MM.1S (cell line): ENCODE results near the gene GGPS1.
"Not testable (repeated sequence)": the region's sequence is repeated elsewhere in the genome, so short reads cannot be mapped to it uniquely, and the experiment has no call there.

Experiments
- DNase-seq: peaks from one replicate; pipeline ENCODE4 v3.0.0-alpha.2; 2015
- H2AFZ ChIP-seq: fragments of 300-600 bp; sonication (generic); 2 replicates; pipeline ENCODE4 v1.6.0; 2016; ENCODE audit warnings: antibody characterized with exemption, low read length
- H3F3A ChIP-seq: fragments of 300-600 bp; sonication (generic); 2 replicates; pipeline ENCODE4 v1.6.1; 2016; ENCODE audit warnings: mild to moderate bottlenecking, antibody characterized with exemption, low read length, moderate library complexity, mixed read lengths; ENCODE audit not compliant: insufficient read depth
- H3K27ac ChIP-seq: fragments of 300-600 bp; sonication (generic); 2 replicates; pipeline ENCODE4 v1.5.1; 2016; ENCODE audit warnings: mild to moderate bottlenecking, low read length
- H3K27me3 ChIP-seq: fragments of 300-600 bp; sonication (generic); replicated peaks from 2 replicates; pipeline ENCODE4 v1.6.0; 2016; ENCODE audit warnings: low read length; ENCODE audit not compliant: insufficient read depth
- H3K36me3 ChIP-seq: fragments of 300-600 bp; sonication (generic); replicated peaks from 2 replicates; pipeline ENCODE4 v1.6.1; 2016; ENCODE audit warnings: mild to moderate bottlenecking, low read length, mixed read lengths; ENCODE audit not compliant: insufficient read depth
- H3K4me1 ChIP-seq: fragments of 300-600 bp; sonication (generic); 2 replicates; pipeline ENCODE4 v1.6.1; 2016; ENCODE audit warnings: low read length, mixed read lengths
- H3K4me2 ChIP-seq: fragments of 300-600 bp; sonication (generic); 2 replicates; pipeline ENCODE4 v1.6.0; 2016; ENCODE audit warnings: low read depth, low read length
- H3K4me3 ChIP-seq: fragments of 300-600 bp; sonication (generic); 2 replicates; pipeline ENCODE4 v1.5.1; 2016; ENCODE audit warnings: low read length, mixed read lengths
- H3K79me2 ChIP-seq: fragments of 300-600 bp; sonication (generic); 2 replicates; pipeline ENCODE4 v1.6.1; 2016; ENCODE audit warnings: mixed run types, low read length, mixed read lengths
- H3K9ac ChIP-seq: fragments of 300-600 bp; sonication (generic); 2 replicates; pipeline ENCODE4 v1.6.1; 2016; ENCODE audit warnings: low read length, mixed read lengths
- H3K9me2 ChIP-seq: fragments of 300-600 bp; sonication (generic); replicated peaks from 2 replicates; pipeline ENCODE4 v1.6.1; 2016; ENCODE audit warnings: mild to moderate bottlenecking, low read length, mixed read lengths; ENCODE audit not compliant: insufficient read depth
- H3K9me3 ChIP-seq: fragments of 300-600 bp; sonication (generic); replicated peaks from 2 replicates; pipeline ENCODE4 v1.6.1; 2016; ENCODE audit warnings: mild to moderate bottlenecking, low read length, mixed read lengths; ENCODE audit not compliant: insufficient read depth
- H4K20me1 ChIP-seq: fragments of 300-600 bp; sonication (generic); 2 replicates; pipeline ENCODE4 v1.6.1; 2016; ENCODE audit warnings: mild to moderate bottlenecking, low read length, moderate library complexity, mixed read lengths; ENCODE audit not compliant: insufficient read depth
- CTCF ChIP-seq: fragments of 300-600 bp; sonication (generic); IDR thresholded peaks from 2 replicates; pipeline ENCODE4 v1.5.1; 2016; ENCODE audit warnings: antibody characterized with exemption, low read length, mixed read lengths
- EZH2 ChIP-seq: fragments of 300-600 bp; sonication (generic); optimal IDR thresholded peaks from 2 replicates; pipeline ENCODE3; 2017; ENCODE audit warnings: low read depth, mild to moderate bottlenecking, antibody characterized with exemption, low read length, mixed read lengths
- EZH2phosphoT487 ChIP-seq: fragments of 300-600 bp; sonication (generic); IDR thresholded peaks from 2 replicates; pipeline ENCODE4 v1.6.1; 2018; ENCODE audit warnings: antibody characterized with exemption, low read length

The GGPS1 gene

GRCh38 chr1:235358899-235359298 is 30.5 kb downstream of the GGPS1 start:
- H3K27me3 ChIP-seq, result no peaks in the 10 kb centered on the region
- no peaks in the 10 kb centered on the region for H3K9me2 ChIP-seq
- no peaks in the 10 kb centered on the region for H3K36me3 ChIP-seq
- H3F3A ChIP-seq, result 0 out of 2 replicates have a peak, but pooled peaks cover 4% of the 10 kb centered on the region
- H3K9ac ChIP-seq, result no peak overlapping the region
- H3K27ac ChIP-seq, result no peak overlapping the region
- no peak for DNase-seq
- no peak overlapping the region for H3K4me2 ChIP-seq
- no peak overlapping the region for H2AFZ ChIP-seq
- TF ChIP-seq EZH2, result no peak
- no peak for TF ChIP-seq CTCF
- no peaks in the 10 kb centered on the region for H3K79me2 ChIP-seq
- H3K9me3 ChIP-seq, result no peaks in the 10 kb centered on the region
- no peaks in the 10 kb centered on the region for H3K4me1 ChIP-seq
- H3K4me3 ChIP-seq, result no peak overlapping the region
- no peaks in the 10 kb centered on the region for H4K20me1 ChIP-seq

- not testable (repeated sequence) for H3K4me1 ChIP-seq, H3K9me3 ChIP-seq, H3K4me3 ChIP-seq
These were observed 35.8 kb downstream of the GGPS1 start for GRCh38 chr1:235364189-235364588.

GRCh38 chr1:235366286-235366685 is 37.9 kb downstream of the GGPS1 start:
- no peak for TF ChIP-seq EZH2
- TF ChIP-seq EZH2phosphoT487, result no peak
- no peak for TF ChIP-seq CTCF
- H3K27ac ChIP-seq, result no peak overlapping the region
- no peaks in the 10 kb centered on the region for H3K9me2 ChIP-seq
- H3K4me3 ChIP-seq, result no peak overlapping the region
- 0 out of 2 replicates have a peak, but pooled peaks cover 4% of the 10 kb centered on the region for H3K4me1 ChIP-seq
- no peak for DNase-seq
- no peaks in the 10 kb centered on the region for H3K36me3 ChIP-seq
- H2AFZ ChIP-seq, result peak overlapping the region; percentile 70
- H3K27me3 ChIP-seq, result no peaks in the 10 kb centered on the region
- H3K9me3 ChIP-seq, result no peaks in the 10 kb centered on the region
- H3K4me2 ChIP-seq, result peak overlapping the region; percentile 62; the same call in 1 of the 2 replicates
- H3K79me2 ChIP-seq, result peaks cover 33% of the 10 kb centered on the region
- H3F3A ChIP-seq, result no peaks in the 10 kb centered on the region
- H4K20me1 ChIP-seq, result no peaks in the 10 kb centered on the region
- no peak overlapping the region for H3K9ac ChIP-seq

More at GRCh38 chr1:235364189-235364588, 35.8 kb downstream of the GGPS1 start:
- not testable (repeated sequence) for H3K27me3 ChIP-seq, H2AFZ ChIP-seq, H3K36me3 ChIP-seq, H3F3A ChIP-seq, H3K9ac ChIP-seq, H4K20me1 ChIP-seq, H3K27ac ChIP-seq, DNase-seq, H3K9me2 ChIP-seq, H3K4me2 ChIP-seq
- peaks cover 19% of the 10 kb centered on the region for H3K79me2 ChIP-seq

- Histone ChIP-seq H3K4me3 (peak within 1 kb of the TSS; percentile 82), H3K9me2 (no peaks in the 10 kb centered on the region), H3K79me2 (peaks cover 42% of the 10 kb centered on the region), H3K9me3 (no peaks in the 10 kb centered on the region), H3K9ac (peak within 1 kb of the TSS; percentile 64), H3K27me3 (no peaks in the 10 kb centered on the region), H3F3A (no peaks in the 10 kb centered on the region), H3K4me2 (peak within 1 kb of the TSS; percentile 62), H3K4me1 (0 out of 2 replicates have a peak, but pooled peaks cover 4% of the 10 kb centered on the region), H4K20me1 (no peaks in the 10 kb centered on the region), H3K36me3 (no peaks in the 10 kb centered on the region), H2AFZ (peak within 1 kb of the TSS; percentile 70), H3K27ac (peak within 1 kb of the TSS; percentile 30; the same call in 1 of the 2 replicates)
- DNase-seq, result peak; percentile 98
- TF ChIP-seq CTCF (0 out of 2 replicates have a peak, but pooled peaks have one; percentile 8), EZH2 (no peak), EZH2phosphoT487 (no peak)
These were observed 38.9 kb downstream of the GGPS1 start, which contains the start of gene TBCE for GRCh38 chr1:235367000-235367908. TSS of gene TBCE (plus strand) at chr1:235367427. CDS start at chr1:235380050, 12,623 bp downstream.
